ENCODE measurements around the gene CNR2. TPM values are rescaled to one million over a fixed set of nuclear protein-coding genes. Genes with fewer than 3 reads are reported as not detected.
"Not testable (repeated sequence)": the region's sequence is repeated elsewhere in the genome, so short reads cannot be mapped to it uniquely, and the experiment has no call there.

CNR2 gene
- total RNA-seq, 1 donor from 2014 or later, result 0.05 TPM

DNA sequence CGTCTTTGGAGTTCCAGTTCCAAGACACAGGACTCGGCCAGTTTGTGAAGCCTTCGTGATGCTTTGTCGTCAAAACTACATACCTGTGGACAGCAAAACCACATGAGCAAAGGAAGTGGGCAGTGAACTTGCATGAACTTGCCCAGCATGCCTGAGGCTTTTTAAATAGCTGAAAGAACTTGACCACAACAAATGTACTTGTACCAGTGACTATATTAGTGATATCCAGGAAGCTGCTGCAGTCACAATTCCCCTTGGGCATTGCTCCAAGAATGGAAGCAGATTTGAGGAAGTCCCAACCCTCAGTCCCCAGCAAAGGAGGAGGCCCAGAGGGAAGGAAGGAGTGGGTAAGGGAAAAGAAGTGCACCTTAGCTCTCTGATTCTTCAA is 47.6 kb downstream of the CNR2 start:
- Mint-ChIP-seq H3K4me3 (ENCODE audit: low read depth) (no peak overlapping the region), H3K9me3 (no peaks in the 10 kb centered on the region), H3K27me3 (ENCODE audit: low read depth) (peaks cover 16% of the 10 kb centered on the region), H3K4me1 (ENCODE audit: low read depth) (peaks cover 16% of the 10 kb centered on the region), H3K36me3 (ENCODE audit: low read depth) (no peaks in the 10 kb centered on the region), H3K27ac (no peak overlapping the region)
- no peak for DNase-seq (ENCODE audit: low spot score)
- intact Hi-C loops (cut with micrococcal nuclease), result loop anchor here (5.0 kb wide), 1 partner anchor 92 kb away; the partner anchor contains the start of gene PNRC2

DNA sequence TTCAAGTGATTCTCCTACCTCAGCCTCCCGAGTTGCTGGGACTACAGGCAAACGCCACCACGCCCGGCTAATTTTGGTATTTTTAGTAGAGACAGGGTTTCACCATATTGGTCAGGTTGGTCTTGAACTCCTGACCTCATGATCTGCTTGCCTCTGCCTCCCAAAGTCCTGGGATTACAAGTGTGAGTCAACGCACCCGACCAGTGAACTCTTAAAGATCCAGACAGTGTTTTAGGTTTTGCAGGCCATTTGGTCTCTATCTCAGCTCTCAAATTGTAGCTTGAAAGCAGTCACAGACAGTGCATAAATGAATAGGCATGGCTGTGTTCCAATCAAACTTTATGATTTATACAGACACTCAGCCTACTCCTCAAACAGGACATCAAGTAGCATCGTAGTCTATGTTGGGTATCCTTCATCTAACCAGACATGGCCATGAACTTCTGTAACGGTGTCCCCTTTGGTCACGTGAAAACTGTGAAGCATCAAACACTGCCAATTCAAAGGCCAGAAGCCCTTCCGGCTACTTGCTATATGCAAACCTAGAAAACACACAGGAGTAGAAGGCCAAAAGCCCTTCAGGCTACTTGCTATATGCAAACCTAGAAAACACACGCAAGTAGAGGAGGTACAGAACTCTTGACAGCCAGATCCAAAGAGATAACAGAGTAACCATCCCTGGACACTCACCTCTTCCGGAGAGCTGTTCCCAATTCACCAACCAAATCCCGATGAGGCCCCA is 48.2 kb downstream of the CNR2 start:
- Mint-ChIP-seq H3K27ac (no peak overlapping the region), H3K36me3 (ENCODE audit: low read depth) (no peaks in the 10 kb centered on the region)
- intact Hi-C loops (cut with micrococcal nuclease), result loop anchor here (5.0 kb wide), 1 partner anchor 92 kb away; the partner anchor contains the start of gene PNRC2

DNA sequence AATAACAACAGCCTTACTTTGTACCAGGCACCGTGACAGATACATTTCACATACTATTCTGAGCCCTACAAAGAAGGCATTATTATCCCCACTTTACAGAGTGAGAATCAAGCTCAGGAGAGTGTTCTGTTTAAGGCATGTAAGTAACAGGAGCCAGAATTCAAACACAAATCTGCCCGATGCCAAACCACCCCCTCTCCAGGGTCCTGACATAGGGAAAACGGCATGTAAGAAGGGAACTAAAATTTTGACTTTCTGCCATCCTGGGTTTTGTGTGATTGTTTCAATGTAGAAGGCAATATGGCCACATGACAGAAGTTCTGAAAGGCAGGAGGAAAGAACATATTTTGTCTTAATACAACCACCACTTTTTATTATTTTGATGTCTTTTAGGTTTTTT is 50.5 kb downstream of the CNR2 start:
- intact Hi-C loops (cut with micrococcal nuclease), result no loop called here
- Mint-ChIP-seq H3K9me3 (no peaks in the 10 kb centered on the region), H3K4me1 (ENCODE audit: low read depth) (peaks cover 10% of the 10 kb centered on the region), H3K4me3 (ENCODE audit: low read depth) (no peak overlapping the region), H3K36me3 (ENCODE audit: low read depth) (no peaks in the 10 kb centered on the region), H3K27me3 (ENCODE audit: low read depth) (peaks cover 3% of the 10 kb centered on the region), H3K27ac (no peak overlapping the region)
- no peak for DNase-seq (ENCODE audit: low spot score)

More for the DNA sequence above, 48.2 kb downstream of the CNR2 start:
- no peak overlapping the region for H3K4me3 Mint-ChIP-seq (ENCODE audit: low read depth)
- peaks cover 16% of the 10 kb centered on the region for H3K4me1 Mint-ChIP-seq (ENCODE audit: low read depth)
- DNase-seq (ENCODE audit: low spot score), result no peak
- H3K9me3 Mint-ChIP-seq, result no peaks in the 10 kb centered on the region
- peaks cover 14% of the 10 kb centered on the region for H3K27me3 Mint-ChIP-seq (ENCODE audit: low read depth)

DNA sequence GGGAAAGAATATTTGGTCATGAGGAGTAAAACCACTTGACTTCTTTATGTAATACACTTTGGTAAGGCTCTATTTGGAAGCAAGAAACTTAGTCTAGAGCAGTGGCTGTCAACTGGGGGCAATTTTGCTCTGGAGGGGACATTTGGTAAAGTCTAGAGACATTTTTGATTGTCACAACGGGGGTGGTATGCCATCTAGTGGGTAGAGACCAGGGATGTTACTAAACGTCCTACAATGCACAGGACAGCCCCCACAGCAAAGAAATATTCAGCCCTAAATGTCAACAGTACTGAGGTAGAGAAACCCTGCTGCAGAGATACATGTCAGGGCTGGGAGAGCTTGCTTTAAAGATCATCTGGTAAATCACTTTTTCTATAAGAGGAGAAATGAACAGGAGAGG is 58.6 kb downstream of the CNR2 start:
- Mint-ChIP-seq H3K9me3 (no peaks in the 10 kb centered on the region), H3K4me3 (ENCODE audit: low read depth) (no peak overlapping the region), H3K27ac (no peak overlapping the region), H3K4me1 (ENCODE audit: low read depth) (no peaks in the 10 kb centered on the region), H3K27me3 (ENCODE audit: low read depth) (no peaks in the 10 kb centered on the region), H3K36me3 (ENCODE audit: low read depth) (peaks cover 3% of the 10 kb centered on the region)
- intact Hi-C loops (cut with micrococcal nuclease), result no loop called here
- DNase-seq (ENCODE audit: low spot score), result no peak

DNA sequence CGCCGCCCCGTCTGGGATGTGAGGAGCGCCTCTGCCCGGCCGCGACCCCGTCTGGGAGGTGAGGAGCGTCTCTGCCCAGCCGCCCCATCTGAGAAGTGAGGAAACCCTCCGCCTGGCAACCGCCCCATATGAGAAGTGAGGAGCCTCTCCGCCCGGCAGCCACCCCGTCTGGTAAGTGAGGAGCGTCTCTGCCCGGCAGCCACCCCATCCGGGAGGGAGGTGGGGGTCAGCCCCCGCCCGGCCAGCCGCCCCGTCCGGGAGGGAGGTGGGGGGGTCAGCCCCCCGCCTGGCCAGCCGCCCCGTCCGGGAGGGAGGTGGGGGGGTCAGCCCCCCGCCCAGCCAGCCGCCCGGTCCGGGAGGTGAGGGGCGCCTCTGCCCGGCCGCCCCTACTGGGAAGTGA is 60.0 kb downstream of the CNR2 start:
- H3K4me1 Mint-ChIP-seq (ENCODE audit: low read depth); H3K27ac Mint-ChIP-seq; H3K36me3 Mint-ChIP-seq (ENCODE audit: low read depth); H3K4me3 Mint-ChIP-seq (ENCODE audit: low read depth); H3K27me3 Mint-ChIP-seq (ENCODE audit: low read depth); DNase-seq (ENCODE audit: low spot score); intact Hi-C loops (cut with micrococcal nuclease); H3K9me3 Mint-ChIP-seq: not testable (repeated sequence)

DNA sequence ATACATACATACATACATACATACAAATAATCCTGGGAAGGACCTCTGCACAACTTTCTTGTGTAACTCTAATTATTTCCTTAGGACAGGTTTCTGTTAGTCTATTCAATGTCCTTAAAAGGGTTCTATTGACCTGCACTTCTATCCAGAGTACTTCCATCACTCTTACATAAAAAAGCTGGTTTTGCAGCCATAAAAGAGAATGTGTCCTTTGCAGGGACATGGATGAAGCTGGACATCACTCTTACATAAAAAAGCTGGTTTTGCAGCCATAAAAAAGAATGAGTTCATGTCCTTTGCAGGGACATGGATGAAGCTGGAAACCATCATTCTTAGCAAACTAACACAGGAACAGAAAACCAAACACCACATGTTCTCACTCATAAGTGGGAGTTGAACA is 61.8 kb downstream of the CNR2 start:
- H3K27me3 Mint-ChIP-seq (ENCODE audit: low read depth); DNase-seq (ENCODE audit: low spot score); intact Hi-C loops (cut with micrococcal nuclease); H3K4me1 Mint-ChIP-seq (ENCODE audit: low read depth); H3K27ac Mint-ChIP-seq; H3K4me3 Mint-ChIP-seq (ENCODE audit: low read depth): not testable (repeated sequence)
- Mint-ChIP-seq H3K9me3 (peaks cover 14% of the 10 kb centered on the region), H3K36me3 (ENCODE audit: low read depth) (peaks cover 19% of the 10 kb centered on the region)

DNA sequence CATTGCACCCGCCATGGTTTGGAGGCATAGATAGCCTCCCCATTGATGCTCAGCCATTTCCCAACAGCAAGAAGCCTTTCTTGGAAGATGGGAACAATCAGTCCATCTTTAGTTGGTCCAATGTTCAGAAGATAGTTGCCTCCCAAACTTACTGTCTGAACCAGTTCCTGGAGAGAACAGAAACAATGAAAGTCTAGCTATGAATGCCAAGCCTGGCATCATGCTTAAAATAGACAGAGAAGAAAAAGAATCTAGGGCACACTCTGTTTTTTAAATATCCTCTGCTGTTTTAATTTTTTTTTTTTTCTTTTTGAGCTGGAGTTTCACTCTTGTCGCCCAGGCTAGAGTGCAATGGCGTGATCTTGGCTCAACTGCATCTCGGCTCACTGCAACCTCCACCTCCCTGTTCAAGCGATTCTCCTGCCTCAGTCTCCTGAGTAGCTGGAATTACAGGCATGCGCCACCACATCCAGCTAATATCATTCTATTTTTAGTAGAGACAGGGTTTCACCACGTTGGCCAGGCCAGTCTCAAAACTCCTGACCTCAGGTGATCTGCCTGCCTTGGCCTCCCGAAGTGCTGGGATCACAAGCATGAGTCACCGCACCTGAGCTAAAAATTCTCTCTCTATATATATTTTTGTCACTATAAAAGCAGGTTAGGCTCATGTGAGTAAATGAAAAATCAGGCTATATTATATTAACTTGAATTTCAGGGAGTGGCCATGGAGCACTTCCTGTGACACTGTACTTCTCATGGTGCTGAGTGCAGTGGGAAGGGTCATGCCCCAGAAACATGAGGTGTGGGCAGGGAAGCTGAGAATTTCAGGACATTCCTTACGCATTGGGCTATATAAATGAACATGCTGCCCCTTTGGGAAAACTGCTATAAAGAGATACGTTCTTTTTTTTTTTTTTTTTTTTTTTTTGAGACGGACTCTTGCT is 64.2 kb downstream of the CNR2 start:
- intact Hi-C loops (cut with micrococcal nuclease), result no loop called here
- Mint-ChIP-seq H3K36me3 (ENCODE audit: low read depth) (peaks cover 25% of the 10 kb centered on the region), H3K4me3 (ENCODE audit: low read depth) (no peak overlapping the region), H3K4me1 (ENCODE audit: low read depth) (no peaks in the 10 kb centered on the region), H3K27ac (no peak overlapping the region), H3K9me3 (peaks cover 14% of the 10 kb centered on the region), H3K27me3 (ENCODE audit: low read depth) (no peaks in the 10 kb centered on the region)
- no peak for DNase-seq (ENCODE audit: low spot score)

DNA sequence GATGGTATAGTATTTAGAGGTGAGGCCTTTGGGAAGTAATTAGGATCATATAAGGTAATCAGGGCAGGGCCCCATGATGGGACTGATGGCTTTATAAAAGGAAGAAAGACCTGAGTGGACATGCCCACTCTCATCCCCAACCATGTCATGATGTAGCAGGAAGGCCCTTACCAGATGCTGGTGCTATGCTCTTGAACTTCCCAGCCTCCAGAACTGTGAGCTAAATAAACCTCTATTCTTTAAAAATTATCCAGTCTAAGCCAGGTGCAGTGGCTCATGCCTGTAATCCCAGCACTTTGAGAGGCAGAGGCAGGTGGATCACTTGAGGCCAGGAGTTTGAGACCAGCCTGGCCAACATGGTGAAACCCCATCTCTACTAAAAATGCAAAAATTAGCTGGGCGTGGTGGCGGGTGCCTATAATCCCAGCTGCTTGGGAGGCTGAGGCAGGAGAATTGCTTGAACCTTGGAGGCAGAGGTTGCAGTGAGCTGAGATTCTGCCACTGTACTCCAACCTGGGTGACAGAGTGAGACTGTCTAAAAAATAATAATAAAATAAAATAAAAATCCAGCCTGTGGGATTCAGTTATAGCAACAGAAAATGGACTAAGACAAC is 65.6 kb downstream of the CNR2 start:
- H3K27me3 Mint-ChIP-seq (ENCODE audit: low read depth); H3K4me3 Mint-ChIP-seq (ENCODE audit: low read depth); DNase-seq (ENCODE audit: low spot score); intact Hi-C loops (cut with micrococcal nuclease); H3K27ac Mint-ChIP-seq; H3K4me1 Mint-ChIP-seq (ENCODE audit: low read depth): not testable (repeated sequence)
- peaks cover 25% of the 10 kb centered on the region for H3K36me3 Mint-ChIP-seq (ENCODE audit: low read depth)
- peaks cover 14% of the 10 kb centered on the region for H3K9me3 Mint-ChIP-seq

DNA sequence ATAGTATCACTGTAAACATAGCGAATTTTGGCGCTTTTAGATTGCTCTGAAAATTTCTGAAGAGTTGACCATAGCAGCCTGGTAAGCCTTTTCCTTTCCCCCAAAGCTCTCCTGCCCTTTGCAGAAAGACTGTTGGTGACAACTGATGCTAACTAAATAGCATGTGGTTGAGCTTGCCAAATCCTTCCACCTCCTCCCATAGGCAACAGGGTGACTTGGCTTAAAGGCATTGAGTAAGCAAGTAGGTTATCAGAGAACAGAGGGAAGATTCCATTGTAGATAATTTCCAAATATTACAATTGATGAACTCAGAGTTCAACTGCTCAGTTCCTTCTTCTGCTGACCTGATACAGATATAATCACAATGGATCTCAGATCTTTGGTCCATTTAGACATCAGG is 68.0 kb downstream of the CNR2 start:
- Mint-ChIP-seq H3K27me3 (ENCODE audit: low read depth) (peaks cover 2% of the 10 kb centered on the region), H3K4me1 (ENCODE audit: low read depth) (no peaks in the 10 kb centered on the region), H3K4me3 (ENCODE audit: low read depth) (no peak overlapping the region), H3K36me3 (ENCODE audit: low read depth) (peaks cover 22% of the 10 kb centered on the region), H3K27ac (no peak overlapping the region), H3K9me3 (peaks cover 14% of the 10 kb centered on the region)
- DNase-seq (ENCODE audit: low spot score), result no peak
- intact Hi-C loops (cut with micrococcal nuclease), result no loop called here

DNA sequence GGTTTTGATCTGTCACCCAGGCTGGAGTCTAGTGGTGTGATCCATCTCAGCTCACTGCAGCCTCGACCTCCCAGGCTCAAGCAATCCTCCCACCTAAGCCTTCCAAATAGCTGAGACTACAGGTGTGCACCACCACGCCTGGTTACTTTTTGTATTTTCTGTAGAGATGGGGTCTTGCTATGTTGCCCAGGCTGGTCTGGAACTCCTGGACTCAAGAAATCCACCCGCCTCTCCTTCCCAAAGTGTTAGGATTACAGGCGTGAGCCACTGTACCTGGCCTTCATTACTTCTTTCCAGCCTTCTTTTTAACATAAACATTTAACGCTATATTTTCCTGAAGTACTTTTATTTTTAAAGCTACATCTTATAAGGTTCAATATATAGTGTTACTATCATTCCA is 69.5 kb downstream of the CNR2 start:
- DNase-seq (ENCODE audit: low spot score), result no peak
- peaks cover under 1% of the 10 kb centered on the region for H3K4me1 Mint-ChIP-seq (ENCODE audit: low read depth)
- no peak overlapping the region for H3K27ac Mint-ChIP-seq
- peaks cover 22% of the 10 kb centered on the region for H3K36me3 Mint-ChIP-seq (ENCODE audit: low read depth)
- peaks cover 14% of the 10 kb centered on the region for H3K9me3 Mint-ChIP-seq
- peaks cover 2% of the 10 kb centered on the region for H3K27me3 Mint-ChIP-seq (ENCODE audit: low read depth)
- intact Hi-C loops (cut with micrococcal nuclease), result no loop called here
- H3K4me3 Mint-ChIP-seq (ENCODE audit: low read depth), result no peak overlapping the region

DNA sequence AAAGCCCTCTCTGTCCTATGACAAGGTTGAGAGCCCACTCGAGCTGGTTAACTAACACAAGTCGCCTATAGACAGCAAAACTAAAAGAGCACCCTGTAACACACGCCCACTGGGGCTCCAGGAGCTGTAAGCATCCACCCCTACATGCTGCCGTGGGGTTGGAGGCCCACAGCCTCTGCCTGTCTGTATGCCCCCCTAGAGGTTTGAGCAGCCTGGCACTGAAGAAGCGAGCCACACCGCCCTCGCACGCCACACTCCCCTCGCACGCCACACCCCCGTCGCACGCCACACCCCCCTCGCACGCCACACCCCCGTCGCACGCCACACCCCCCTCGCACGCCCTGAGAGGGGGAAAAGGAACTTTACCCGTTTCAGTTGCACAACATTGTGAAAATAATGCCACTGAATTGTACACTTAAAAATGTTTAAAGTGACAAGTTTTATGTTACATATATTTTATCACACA is 74.7 kb downstream of the CNR2 start:
- peak overlapping the region; percentile 55 for H3K4me3 Mint-ChIP-seq (ENCODE audit: low read depth)
- H3K27me3 Mint-ChIP-seq (ENCODE audit: low read depth), result peaks cover 7% of the 10 kb centered on the region
- intact Hi-C loops (cut with micrococcal nuclease), result no loop called here
- no peaks in the 10 kb centered on the region for H3K9me3 Mint-ChIP-seq
- no peak overlapping the region for H3K27ac Mint-ChIP-seq
- H3K4me1 Mint-ChIP-seq (ENCODE audit: low read depth), result peaks cover 16% of the 10 kb centered on the region
- H3K36me3 Mint-ChIP-seq (ENCODE audit: low read depth), result no peaks in the 10 kb centered on the region
- peak; percentile 61 for DNase-seq (ENCODE audit: low spot score)

DNA sequence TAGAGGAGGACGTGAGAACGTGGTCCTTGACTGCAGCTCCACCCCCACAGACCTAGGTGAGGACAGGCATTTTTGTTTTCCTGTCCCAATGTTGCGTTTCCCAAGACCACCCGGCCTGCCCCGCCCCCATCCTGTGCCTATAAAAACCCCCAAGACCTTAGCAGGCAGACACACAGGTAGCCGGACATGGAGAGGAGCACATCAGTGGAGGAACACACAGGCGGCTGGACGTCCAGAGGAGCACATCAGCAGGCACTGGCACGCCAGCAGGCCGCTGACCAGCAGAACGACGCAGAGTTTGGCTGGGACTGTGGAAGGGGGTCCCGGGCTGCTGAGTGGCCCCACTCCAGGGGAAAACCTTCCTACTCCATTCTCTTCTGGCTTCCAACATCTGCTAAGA is 75.3 kb downstream of the CNR2 start:
- Mint-ChIP-seq H3K4me3 (ENCODE audit: low read depth) (peak overlapping the region; percentile 55), H3K4me1 (ENCODE audit: low read depth) (peaks cover 16% of the 10 kb centered on the region), H3K27ac (no peak overlapping the region), H3K9me3 (no peaks in the 10 kb centered on the region), H3K36me3 (ENCODE audit: low read depth) (no peaks in the 10 kb centered on the region), H3K27me3 (ENCODE audit: low read depth) (peaks cover 7% of the 10 kb centered on the region)
- intact Hi-C loops (cut with micrococcal nuclease), result no loop called here
- no peak for DNase-seq (ENCODE audit: low spot score)

Measured in activated T-helper 2 cell treated with anti-CD3 and anti-CD28 coated beads, Interferon-gamma antibody, Interleukin-2, Interleukin-4, amounts not matched to agents 10 μg/mL and 5 μg/mL and 100 μg/mL, durations not matched to agents 14 hours and 24 hours and 36 hours (primary cell).